Lung (tissue), 12 donors: ENCODE data around the gene BDKRB1. TPM values are rescaled to one million over a fixed set of nuclear protein-coding genes. Genes with fewer than 3 reads are reported as not detected.

Experiments
- ATAC-seq: fragments of 200-7000 bp; cut with Tn5 transposase; one replicate; pipeline ENCODE4 v1.9.1; 2020; ENCODE audit warnings: moderate number of reproducible peaks; ENCODE audit not compliant: insufficient read depth, low FRiP score
- DNase-seq, 3 donors: peaks; one replicate each; pipeline ENCODE4 v3.0.0-alpha.2; 2013 to 2017
- H3K27ac ChIP-seq, 2 donors: one replicate each; pipeline ENCODE4 v1.5.1; 2013; ENCODE audit warnings: mild to moderate bottlenecking in 2 of 2, moderate library complexity in 2 of 2, control low read depth in 1 of 2, inconsistent platforms in 1 of 2, low read depth in 1 of 2, low read length in 1 of 2
- H3K27me3 ChIP-seq, 3 donors: one replicate each; pipeline ENCODE4 v1.5.1; 2013; ENCODE audit warnings: low read length in 2 of 3; ENCODE audit not compliant: control insufficient read depth in 3 of 3, insufficient read depth in 3 of 3
- H3K36me3 ChIP-seq, 4 donors: one replicate each; pipeline ENCODE4 v1.5.1; 2013; ENCODE audit warnings: low read length in 4 of 4, mild to moderate bottlenecking in 1 of 4, moderate library complexity in 1 of 4; ENCODE audit not compliant: control insufficient read depth in 4 of 4, insufficient read depth in 4 of 4
- H3K4me1 ChIP-seq, 5 donors: one replicate each; pipeline ENCODE4 v1.5.1; 2013; ENCODE audit warnings: low read length in 5 of 5, mild to moderate bottlenecking in 2 of 5, moderate library complexity in 1 of 5; ENCODE audit not compliant: control insufficient read depth in 5 of 5, insufficient read depth in 5 of 5
- H3K4me3 ChIP-seq: one replicate; pipeline ENCODE4 v1.5.1; 2013; ENCODE audit warnings: mild to moderate bottlenecking, control low read depth, moderate library complexity
- H3K9ac ChIP-seq, 2 donors: one replicate each; pipeline ENCODE4 v1.5.1; 2013; ENCODE audit warnings: low read length in 2 of 2, control low read depth in 1 of 2; ENCODE audit not compliant: insufficient read depth in 1 of 2
- H3K9me3 ChIP-seq, 4 donors: one replicate each; pipeline ENCODE4 v1.5.1; 2013; ENCODE audit warnings: low read length in 3 of 4, mild to moderate bottlenecking in 1 of 4, moderate library complexity in 1 of 4; ENCODE audit not compliant: control insufficient read depth in 4 of 4, insufficient read depth in 3 of 4
- CTCF ChIP-seq: IDR thresholded peaks from 2 replicates; pipeline ENCODE4 v1.5.1; 2012; ENCODE audit warnings: mild to moderate bottlenecking; ENCODE audit errors: control extremely low read depth, extremely low read depth
- WGBS, 2 donors: extraction: QIAGEN DNeasy Blood & Tissue Kit; methylation state at CpG; one replicate each; pipeline ENCODE4 v1.1.7; 2013; 5-methylcytosine and 5-hydroxymethylcytosine counted together
- polyA plus RNA-seq, 2 donors: library from polyadenylated mRNA; stranded (reverse); fragments of 200-250 nt; gene quantifications; one replicate each; pipeline ENCODE4 v1.2.1, GENCODE V29; 2013
- total RNA-seq, 2 donors: library from RNA; depleted of rRNA in 1 of 2; stranded (reverse); fragments of >200 nt in 1 of 2; gene quantifications; one replicate each; pipeline ENCODE4 v1.2.1, GENCODE V29; 2014 to 2021
- donor health status: control.
- donor health status: control.
- donor health status: Bipolar disorder and iron deficiency.
- donor health status: healthy.
- donor health status: DM: yes; HTN: yes; CAD: no.

BDKRB1 gene
- total and polyA plus RNA-seq, 4 donors, result 0.18 to 5.4 (median 0.42) TPM

DNA sequence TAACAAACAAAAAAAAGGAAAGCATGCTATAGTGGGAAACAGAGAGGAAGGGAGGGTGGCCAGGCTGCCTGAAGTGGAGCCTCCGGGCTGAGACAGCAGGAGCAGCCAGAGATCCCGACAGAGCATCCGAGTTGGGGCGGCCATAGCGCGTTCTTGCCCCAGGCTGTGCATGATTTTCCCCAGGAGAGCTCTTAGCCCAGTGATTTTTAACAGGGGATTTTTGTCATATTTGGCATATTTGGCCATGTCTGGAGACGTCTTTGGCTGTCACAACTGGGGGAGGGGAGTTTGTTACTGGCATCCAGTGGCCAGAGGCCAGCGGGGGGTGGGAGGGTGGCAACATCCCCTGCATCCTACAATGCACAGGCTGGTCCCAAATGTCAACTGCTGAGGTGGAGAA lies 23.6 kb downstream of the BDKRB1 start:
- H3K27ac ChIP-seq, result no peak overlapping the region
- H3K4me3 ChIP-seq, result no peak overlapping the region
- no peaks in the 10 kb centered on the region for H3K27me3 ChIP-seq
- WGBS, 2 donors, result 72 to 92% methylated on average over 8 of the region's 8 CpGs
- peaks cover 0 to 12% (median 7%) of the 10 kb centered on the region in 4 donors for H3K36me3 ChIP-seq
- H3K9ac ChIP-seq, result no peak overlapping the region
- peaks cover 0 to 10% (median 4%) of the 10 kb centered on the region in 4 donors for H3K9me3 ChIP-seq
- DNase-seq (no peak), ATAC-seq (no peak)
- H3K4me1 ChIP-seq, result peaks cover 0 to 21% (median 3%) of the 10 kb centered on the region in 5 donors
- TF ChIP-seq CTCF, result no peak

DNA sequence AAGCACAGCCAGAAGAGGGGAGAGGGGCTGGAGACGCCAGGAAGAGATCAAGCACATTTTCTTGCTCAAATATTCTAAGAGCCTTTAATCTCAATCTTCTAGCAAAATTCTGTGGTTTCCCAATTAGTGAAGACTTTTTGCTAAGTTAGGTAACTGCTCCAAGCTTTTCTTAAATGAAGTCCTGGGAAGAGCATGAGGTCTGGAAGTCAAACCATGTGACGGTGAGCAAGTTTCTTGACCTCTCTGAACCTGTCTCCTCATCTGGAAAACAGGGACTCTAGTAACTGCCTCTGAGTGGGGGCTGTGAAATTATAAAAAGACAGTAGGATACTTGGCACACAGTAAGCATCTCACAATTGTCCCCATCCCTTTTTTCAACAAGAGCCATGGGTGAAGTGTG lies 24.1 kb downstream of the BDKRB1 start:
- ATAC-seq (no peak), DNase-seq (no peak)
- H3K27me3 ChIP-seq, result no peaks in the 10 kb centered on the region
- no peak overlapping the region for H3K9ac ChIP-seq
- peaks cover 0 to 10% (median 4%) of the 10 kb centered on the region in 4 donors for H3K9me3 ChIP-seq
- H3K4me1 ChIP-seq, result peaks cover 0 to 17% (median 3%) of the 10 kb centered on the region in 5 donors
- 92 to 99% methylated on average over 2 of the region's 2 CpGs for WGBS, 2 donors
- TF ChIP-seq CTCF, result no peak
- H3K36me3 ChIP-seq, result peaks cover 0 to 12% (median 7%) of the 10 kb centered on the region in 4 donors
- H3K4me3 ChIP-seq, result no peak overlapping the region
- no peak overlapping the region for H3K27ac ChIP-seq

- 54 to 78% methylated on average over 4 of the region's 4 CpGs for WGBS, 2 donors
- DNase-seq (peak in 2 of 3 donors; percentile 49 to 63), ATAC-seq (no peak)
- Histone ChIP-seq H3K27ac (no peak overlapping the region), H3K4me3 (no peak overlapping the region), H3K9me3 (peaks cover 0 to 10% (median 4%) of the 10 kb centered on the region in 4 donors), H3K27me3 (no peaks in the 10 kb centered on the region), H3K36me3 (peaks cover 0 to 14% (median 11%) of the 10 kb centered on the region in 4 donors), H3K4me1 (peaks cover 0 to 21% (median 2%) of the 10 kb centered on the region in 5 donors), H3K9ac (no peak overlapping the region)
- TF ChIP-seq CTCF, result no peak
Observed at GRCh38 chr14:96281486-96281885, 25.5 kb downstream of the BDKRB1 start.

- no peak for TF ChIP-seq CTCF
- Histone ChIP-seq H3K27me3 (no peaks in the 10 kb centered on the region), H3K27ac (no peak overlapping the region), H3K36me3 (peaks cover 9 to 25% (median 17%) of the 10 kb centered on the region in 4 donors), H3K4me3 (no peak overlapping the region), H3K4me1 (peaks cover 0 to 21% (median 2%) of the 10 kb centered on the region in 5 donors), H3K9me3 (no peaks in the 10 kb centered on the region), H3K9ac (no peak overlapping the region)
- ATAC-seq (no peak), DNase-seq (no peak)
- WGBS, 2 donors, result 94 to 95% methylated on average over 9 of the region's 9 CpGs
Observed at GRCh38 chr14:96284008-96284407, 28.0 kb downstream of the BDKRB1 start.
